ENCODE results near the gene KLHL21.

GRCh38 chr1:6580593-6581409 lies 21.9 kb downstream of the KLHL21 start:
- TF ChIP-seq POLR2A (IDR thresholded peaks at IDR 0.05) (no peak), CTCF (IDR thresholded peaks at IDR 0.05) (no peak)
